ENCODE results near the gene MADD. TPM values are rescaled to one million over a fixed set of nuclear protein-coding genes. Genes with fewer than 3 reads are reported as not detected.

Gene MADD
- total and polyA plus RNA-seq, 11 donors = 22.6 to 60.6 (median 40.2) TPM

DNA sequence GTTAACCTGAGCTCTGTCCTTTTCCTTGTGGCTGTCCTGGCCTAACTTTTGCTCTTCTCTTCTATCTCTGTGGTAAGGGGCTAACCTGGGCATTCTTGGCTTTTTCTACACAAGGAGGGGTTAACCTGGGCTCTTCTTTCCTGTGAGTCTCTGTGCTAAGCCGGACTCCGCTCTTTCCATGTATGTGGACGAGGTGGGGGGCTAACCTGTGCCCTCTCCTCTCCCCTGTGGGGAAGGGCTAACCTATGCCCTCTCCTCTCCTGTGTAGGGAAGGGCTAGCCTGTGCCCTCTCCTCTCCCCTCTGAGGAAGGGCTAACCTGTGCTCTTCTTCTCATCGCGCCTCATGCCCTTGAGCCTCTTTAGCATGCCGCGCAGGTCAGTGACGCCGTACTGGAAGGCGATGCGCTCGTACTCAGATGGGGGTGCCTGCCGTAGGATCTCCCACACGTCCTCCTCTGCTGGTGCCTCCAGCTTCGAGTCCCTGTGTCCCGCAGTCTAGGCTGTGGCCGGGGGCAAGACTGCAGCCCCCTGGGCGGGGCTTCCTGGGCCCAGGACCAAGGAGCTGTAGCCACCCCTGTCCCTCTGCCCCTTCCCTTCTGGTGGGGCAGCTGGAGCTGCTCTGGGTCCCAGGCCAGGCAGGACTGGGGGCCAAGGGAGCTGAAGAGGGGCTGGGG is 76.1 kb downstream of the MADD start:
- intact Hi-C loops (cut with DNase I) = no loop called here
- no peak for TF ChIP-seq POLR2A (IDR thresholded peaks at IDR 0.05)
- TF ChIP-seq CTCF (IDR thresholded peaks at IDR 0.05) = no peak
- 43 to 81% (median 58%) methylated on average over 14 to 18 of the region's 18 CpGs for WGBS, 4 donors
- no peaks in the 10 kb centered on the region for H3K9me3 ChIP-seq
- peaks cover 0 to 69% (median 4%) of the 10 kb centered on the region in 12 donors for H3K4me1 ChIP-seq
- peak in 3 of 5 donors; percentile 21 to 60 (median 28) for DNase-seq
- ATAC-seq = peak in 3 of 4 donors; percentile 0
- H3K4me3 ChIP-seq = peak overlapping the region in 6 of 12 donors; percentile 63 to 95 (median 75)
- peak overlapping the region in 9 of 12 donors; percentile 3 to 97 (median 32) for H3K27ac ChIP-seq
- peaks cover 0 to 98% (median 34%) of the 10 kb centered on the region in 9 donors for H3K36me3 ChIP-seq
- H3K27me3 ChIP-seq = no peaks in the 10 kb centered on the region

DNA sequence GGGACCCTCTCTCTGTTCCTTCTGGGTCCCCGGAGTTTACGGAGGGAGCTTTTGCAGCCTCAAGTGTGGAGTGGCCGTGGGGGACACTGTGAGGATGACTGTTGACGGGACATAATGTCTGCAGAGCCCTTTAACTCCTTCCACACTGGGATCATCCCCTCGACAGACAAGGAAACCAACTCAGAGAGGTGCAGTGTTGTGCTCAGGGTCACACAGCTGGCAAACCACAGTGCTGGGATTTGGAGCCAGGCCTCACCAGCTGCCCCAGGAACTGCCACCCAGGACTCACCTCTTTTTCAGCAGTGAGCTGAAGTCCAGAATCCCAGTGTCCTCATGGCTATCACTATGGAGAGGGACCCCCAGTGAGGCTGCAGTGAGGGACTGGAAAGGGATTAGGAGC is 77.2 kb downstream of the MADD start:
- DNase-seq = peak in 1 of 5 donors; percentile 17
- TF ChIP-seq CTCF (IDR thresholded peaks at IDR 0.05) (no peak), POLR2A (IDR thresholded peaks at IDR 0.05) (no peak)
- 27 to 56% (median 44%) methylated on average over 5 of the region's 5 CpGs for WGBS, 4 donors
- Histone ChIP-seq H3K27me3 (no peaks in the 10 kb centered on the region), H3K36me3 (peaks cover 0 to 89% (median 31%) of the 10 kb centered on the region in 9 donors), H3K4me3 (peak overlapping the region in 9 of 12 donors; percentile 8 to 95 (median 67)), H3K4me1 (peaks cover 0 to 57% (median 3%) of the 10 kb centered on the region in 12 donors), H3K27ac (peak overlapping the region in 7 of 12 donors; percentile 4 to 97 (median 59)), H3K9me3 (no peaks in the 10 kb centered on the region)
- no peak for ATAC-seq
- intact Hi-C loops (cut with DNase I) = no loop called here

DNA sequence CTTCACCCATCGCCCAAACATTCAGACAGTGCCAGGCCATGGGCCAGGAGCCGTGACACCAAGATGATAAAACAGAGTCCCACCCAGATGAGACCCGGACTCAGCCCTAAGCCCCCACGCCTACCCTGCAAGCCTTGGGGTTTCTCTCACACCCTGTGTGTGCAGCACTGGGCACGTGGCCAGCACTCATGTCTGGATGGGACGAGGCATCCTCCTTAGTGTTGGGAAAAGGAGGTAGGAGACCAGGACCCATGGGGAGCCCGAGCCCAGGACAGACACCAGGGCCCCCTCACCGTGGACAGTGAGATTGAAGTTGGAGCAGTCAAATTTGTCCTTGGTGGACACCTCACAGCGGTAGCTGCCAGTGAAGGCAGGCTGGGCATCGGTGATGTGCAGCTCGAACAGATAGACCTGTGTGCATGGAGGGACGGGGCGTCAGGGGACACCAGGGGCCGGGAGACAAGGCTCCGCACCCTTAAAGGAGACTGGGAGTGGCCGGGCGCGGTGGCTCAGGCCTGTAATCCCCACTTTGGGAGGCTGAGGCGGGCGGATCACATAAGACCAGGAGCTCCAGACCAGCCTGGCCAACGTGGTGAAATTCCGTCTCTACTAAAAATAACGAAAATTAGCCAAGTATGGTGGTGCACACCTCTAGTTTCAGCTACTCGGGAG is 78.3 kb downstream of the MADD start:
- no peaks in the 10 kb centered on the region for H3K27me3 ChIP-seq
- peak overlapping the region in 10 of 12 donors; percentile 20 to 95 (median 66) for H3K4me3 ChIP-seq
- intact Hi-C loops (cut with DNase I) = no loop called here
- ATAC-seq (no peak), DNase-seq (peak in 3 of 5 donors; percentile 23 to 33 (median 31))
- H3K36me3 ChIP-seq = peaks cover 0 to 78% (median 27%) of the 10 kb centered on the region in 9 donors
- TF ChIP-seq POLR2A (IDR thresholded peaks at IDR 0.05) (no peak), CTCF (IDR thresholded peaks at IDR 0.05) (no peak)
- no peaks in the 10 kb centered on the region for H3K9me3 ChIP-seq
- peaks cover 0 to 54% (median 6%) of the 10 kb centered on the region in 12 donors for H3K4me1 ChIP-seq
- WGBS, 4 donors = 42 to 57% (median 49%) methylated on average over 22 to 24 of the region's 24 CpGs
- peak overlapping the region in 7 of 12 donors; percentile 6 to 97 (median 59) for H3K27ac ChIP-seq

- H3K27ac ChIP-seq = peak overlapping the region in 9 of 12 donors; percentile 17 to 99 (median 52)
- intact Hi-C loops (cut with DNase I) = no loop called here
- H3K9me3 ChIP-seq = no peaks in the 10 kb centered on the region
- peaks cover 0 to 72% (median 27%) of the 10 kb centered on the region in 9 donors for H3K36me3 ChIP-seq
- DNase-seq = peak in 2 of 5 donors; percentile 14 to 22
- TF ChIP-seq POLR2A (IDR thresholded peaks at IDR 0.05) = no peak
- TF ChIP-seq CTCF (IDR thresholded peaks at IDR 0.05) = peak in 1 of 12 donors; percentile 13
- H3K27me3 ChIP-seq = no peaks in the 10 kb centered on the region
- ATAC-seq = no peak
- WGBS, 4 donors = 35 to 52% (median 49%) methylated on average over 6 to 8 of the region's 8 CpGs
- H3K4me1 ChIP-seq = peaks cover 0 to 51% (median 7%) of the 10 kb centered on the region in 12 donors
- peak overlapping the region in 11 of 12 donors; percentile 20 to 95 (median 66) for H3K4me3 ChIP-seq
These were observed 78.9 kb downstream of the MADD start for GRCh38 chr11:47348859-47349258.

Measured in heart left ventricle (tissue), 16 donors.